ENCODE data around the gene PAF1.

- TF ChIP-seq, protein P1, sequence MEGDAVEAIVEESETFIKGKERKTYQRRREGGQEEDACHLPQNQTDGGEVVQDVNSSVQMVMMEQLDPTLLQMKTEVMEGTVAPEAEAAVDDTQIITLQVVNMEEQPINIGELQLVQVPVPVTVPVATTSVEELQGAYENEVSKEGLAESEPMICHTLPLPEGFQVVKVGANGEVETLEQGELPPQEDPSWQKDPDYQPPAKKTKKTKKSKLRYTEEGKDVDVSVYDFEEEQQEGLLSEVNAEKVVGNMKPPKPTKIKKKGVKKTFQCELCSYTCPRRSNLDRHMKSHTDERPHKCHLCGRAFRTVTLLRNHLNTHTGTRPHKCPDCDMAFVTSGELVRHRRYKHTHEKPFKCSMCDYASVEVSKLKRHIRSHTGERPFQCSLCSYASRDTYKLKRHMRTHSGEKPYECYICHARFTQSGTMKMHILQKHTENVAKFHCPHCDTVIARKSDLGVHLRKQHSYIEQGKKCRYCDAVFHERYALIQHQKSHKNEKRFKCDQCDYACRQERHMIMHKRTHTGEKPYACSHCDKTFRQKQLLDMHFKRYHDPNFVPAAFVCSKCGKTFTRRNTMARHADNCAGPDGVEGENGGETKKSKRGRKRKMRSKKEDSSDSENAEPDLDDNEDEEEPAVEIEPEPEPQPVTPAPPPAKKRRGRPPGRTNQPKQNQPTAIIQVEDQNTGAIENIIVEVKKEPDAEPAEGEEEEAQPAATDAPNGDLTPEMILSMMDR (IDR thresholded peaks at IDR 0.05): no peak
- no peak for TF ChIP-seq ZFX (IDR thresholded peaks at IDR 0.05; ENCODE audit: borderline replicate concordance)
Observed at GRCh38 chr19:39386557-39386956, 4.3 kb downstream of the PAF1 start.

Data from 22Rv1 (cell line).